DMS153 (cell line): ENCODE data around the gene FBLIM1.

Experiments used
- DNase-seq: peaks from one replicate; lab custom pipeline; 2025; lab: John Stamatoyannopoulos, UW

The FBLIM1 gene

DNA sequence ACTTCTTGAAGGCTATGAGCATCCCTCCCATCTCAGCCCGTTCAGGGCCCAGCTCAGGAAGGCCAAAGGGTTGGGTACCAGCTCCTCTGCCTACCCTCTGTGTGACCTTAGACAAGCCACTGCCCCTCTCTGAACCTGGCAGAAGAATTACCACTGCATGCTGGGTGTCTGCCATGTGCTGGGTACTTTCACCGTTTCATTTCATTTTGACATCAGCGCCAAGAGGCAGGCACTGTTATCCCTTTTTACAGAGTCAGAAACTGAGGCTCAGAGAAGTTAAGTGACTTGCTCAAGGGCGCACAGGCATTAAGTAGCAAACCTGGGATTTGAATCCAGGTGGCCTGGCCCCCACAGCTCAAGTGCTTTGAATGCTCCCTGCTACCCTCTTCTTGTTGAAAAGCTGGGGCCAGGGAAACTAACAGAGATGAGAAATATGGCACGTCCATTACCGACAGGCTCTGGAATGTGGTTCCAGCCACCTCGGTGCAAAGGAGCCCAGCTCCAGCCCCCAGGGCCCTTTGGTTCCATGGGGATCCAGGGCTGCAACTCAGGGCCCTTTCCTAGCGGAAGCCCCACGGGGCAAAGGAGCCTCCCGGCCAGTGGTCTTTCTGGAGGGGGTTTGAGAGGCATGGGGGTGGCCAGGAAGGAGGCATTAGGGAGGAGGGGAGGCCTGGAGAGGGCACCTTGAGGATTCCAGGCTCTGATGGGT, 9.8 kb upstream of the FBLIM1 start:
- no peak for DNase-seq

GRCh38 chr1:15749399-15750291, 8.9 kb upstream of the FBLIM1 start:
- DNase-seq: no peak

GRCh38 chr1:15750924-15751323, 7.7 kb upstream of the FBLIM1 start:
- no peak for DNase-seq

- no peak for DNase-seq
These were observed 6.9 kb upstream of the FBLIM1 start for GRCh38 chr1:15751717-15752116.

DNA sequence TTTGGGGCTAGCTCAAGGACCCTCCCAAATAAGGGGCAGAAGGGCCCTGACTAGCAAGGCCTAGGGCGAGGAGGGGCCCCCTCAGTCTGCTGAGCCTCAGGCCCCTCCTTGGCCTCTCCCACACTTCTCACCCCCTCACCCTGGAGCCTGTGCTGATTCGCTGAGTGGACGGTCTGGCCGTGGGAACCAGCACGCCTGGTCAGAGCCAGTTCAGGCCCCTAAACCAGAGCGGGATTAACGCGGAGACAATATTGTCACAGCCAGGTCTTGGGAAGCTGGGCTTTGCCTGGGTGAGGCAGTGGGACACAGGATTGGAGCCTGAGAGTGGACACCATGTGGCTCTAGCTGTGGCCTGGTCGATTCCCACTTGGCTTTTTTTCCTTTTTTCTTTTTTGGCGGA, 4.8 kb upstream of the FBLIM1 start:
- DNase-seq: no peak

GRCh38 chr1:15755021-15755645, 3.5 kb upstream of the FBLIM1 start:
- no peak for DNase-seq

DNA sequence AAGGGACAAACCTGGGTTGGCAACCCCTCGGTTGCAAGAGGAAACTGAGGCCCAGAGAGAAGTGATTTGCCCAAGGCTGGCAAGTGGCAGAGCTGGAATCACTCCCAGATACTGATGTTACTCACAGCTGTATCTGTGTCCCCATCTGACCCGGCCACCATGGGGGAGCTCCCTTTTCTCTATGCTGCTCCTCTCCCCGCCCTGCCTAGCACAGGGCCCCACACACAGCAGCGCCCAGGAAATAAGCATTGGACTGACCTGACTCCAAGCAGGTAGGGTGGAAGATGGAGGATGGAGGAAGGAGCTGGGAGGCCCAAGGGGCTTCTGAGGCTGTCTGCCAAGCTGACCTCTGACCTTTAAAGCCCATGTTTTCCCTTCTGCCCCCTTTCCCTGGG, 3.0 kb upstream of the FBLIM1 start:
- no peak for DNase-seq

GRCh38 chr1:15756143-15757015, 2.2 kb upstream of the FBLIM1 start:
- peak; percentile 75 for DNase-seq

- DNase-seq: no peak
These were observed 1.5 kb upstream of the FBLIM1 start for GRCh38 chr1:15757016-15757543.

- DNase-seq: no peak
These were observed 836 bp upstream of the FBLIM1 start for GRCh38 chr1:15757575-15758342.

GRCh38 chr1:15758953-15759661, 512 bp downstream of the FBLIM1 start:
- DNase-seq: no peak

GRCh38 chr1:15760520-15761211, 2.1 kb downstream of the FBLIM1 start:
- no peak for DNase-seq

GRCh38 chr1:15761366-15762128, 3.0 kb downstream of the FBLIM1 start:
- DNase-seq: no peak

DNA sequence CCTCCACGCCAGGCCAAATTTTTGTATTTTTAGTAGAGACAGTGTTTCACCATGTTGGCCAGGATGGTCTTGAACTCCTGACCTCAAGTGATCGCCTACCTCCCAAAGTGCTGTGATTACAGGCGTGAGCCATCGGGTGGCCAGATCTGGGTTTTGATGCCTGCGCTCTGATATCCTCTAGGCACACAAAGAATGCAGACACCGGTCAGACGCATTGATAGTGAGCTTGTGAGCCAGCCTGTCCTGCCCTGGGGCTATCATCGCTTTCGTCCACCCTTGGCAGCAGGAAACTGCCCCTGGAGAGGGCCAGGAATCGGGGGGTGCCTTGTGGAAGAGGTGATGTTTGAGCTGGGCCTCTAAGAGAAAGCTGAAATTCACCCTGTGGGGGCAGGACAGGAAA, 4.0 kb downstream of the FBLIM1 start:
- DNase-seq: no peak

- no peak for DNase-seq
These were observed 5.7 kb downstream of the FBLIM1 start for GRCh38 chr1:15764269-15764764.

- DNase-seq: no peak
These were observed 6.3 kb downstream of the FBLIM1 start for GRCh38 chr1:15764890-15765289.

GRCh38 chr1:15765495-15766194, 7.0 kb downstream of the FBLIM1 start:
- DNase-seq: no peak

GRCh38 chr1:15767941-15768340, 9.3 kb downstream of the FBLIM1 start:
- no peak for DNase-seq
